Measurements from ENCODE around the gene VEGFB. TPM values are rescaled to one million over a fixed set of nuclear protein-coding genes. Genes with fewer than 3 reads are reported as not detected.

The VEGFB gene
- total RNA-seq, 2 experiments from 2014 or later, result 84.7 to 85.8 TPM

- no peak overlapping the region for H3K4me3 Mint-ChIP-seq
- no peaks in the 10 kb centered on the region for H3K27me3 Mint-ChIP-seq
- H3K4me1 Mint-ChIP-seq, result peaks cover 10% of the 10 kb centered on the region
- H3K27ac Mint-ChIP-seq, result no peak overlapping the region
- no peak for DNase-seq
- H3K36me3 Mint-ChIP-seq, result peaks cover 2% of the 10 kb centered on the region
- H3K9me3 Mint-ChIP-seq, result no peaks in the 10 kb centered on the region
Observed at GRCh38 chr11:64253481-64253880, 19.1 kb downstream of the VEGFB start.

- no peak overlapping the region for H3K27ac Mint-ChIP-seq
- H3K9me3 Mint-ChIP-seq, result no peaks in the 10 kb centered on the region
- peaks cover 10% of the 10 kb centered on the region for H3K4me1 Mint-ChIP-seq
- H3K4me3 Mint-ChIP-seq, result no peak overlapping the region
- peaks cover 3% of the 10 kb centered on the region for H3K36me3 Mint-ChIP-seq
- no peak for DNase-seq
- H3K27me3 Mint-ChIP-seq, result no peaks in the 10 kb centered on the region
Observed at GRCh38 chr11:64254326-64254725, 19.9 kb downstream of the VEGFB start.

GRCh38 chr11:64255135-64256128, 21.0 kb downstream of the VEGFB start:
- Mint-ChIP-seq H3K27ac (no peak overlapping the region), H3K4me3 (no peak overlapping the region), H3K9me3 (no peaks in the 10 kb centered on the region), H3K4me1 (peaks cover 18% of the 10 kb centered on the region), H3K27me3 (no peaks in the 10 kb centered on the region), H3K36me3 (peaks cover 9% of the 10 kb centered on the region)
- no peak for DNase-seq

- Mint-ChIP-seq H3K4me1 (peaks cover 16% of the 10 kb centered on the region), H3K27ac (no peak overlapping the region), H3K27me3 (no peaks in the 10 kb centered on the region), H3K9me3 (no peaks in the 10 kb centered on the region), H3K36me3 (peaks cover 9% of the 10 kb centered on the region), H3K4me3 (no peak overlapping the region)
- no peak for DNase-seq
Observed at GRCh38 chr11:64256300-64256699, 21.9 kb downstream of the VEGFB start.

- no peak overlapping the region for H3K27ac Mint-ChIP-seq
- H3K36me3 Mint-ChIP-seq, result peaks cover 9% of the 10 kb centered on the region
- peaks cover 9% of the 10 kb centered on the region for H3K4me1 Mint-ChIP-seq
- H3K4me3 Mint-ChIP-seq, result no peak overlapping the region
- DNase-seq, result no peak
- H3K9me3 Mint-ChIP-seq, result no peaks in the 10 kb centered on the region
- H3K27me3 Mint-ChIP-seq, result no peaks in the 10 kb centered on the region
Observed at GRCh38 chr11:64258356-64258755, 24.0 kb downstream of the VEGFB start.

- no peaks in the 10 kb centered on the region for H3K9me3 Mint-ChIP-seq
- no peak overlapping the region for H3K27ac Mint-ChIP-seq
Observed at GRCh38 chr11:64258946-64259532, 24.7 kb downstream of the VEGFB start.

GRCh38 chr11:64259533-64260067, 25.2 kb downstream of the VEGFB start:
- Mint-ChIP-seq H3K4me1 (peaks cover 9% of the 10 kb centered on the region), H3K4me3 (no peak overlapping the region), H3K9me3 (no peaks in the 10 kb centered on the region), H3K36me3 (peaks cover 9% of the 10 kb centered on the region), H3K27ac (no peak overlapping the region), H3K27me3 (no peaks in the 10 kb centered on the region)
- no peak for DNase-seq

More at GRCh38 chr11:64258946-64259532, 24.7 kb downstream of the VEGFB start:
- peaks cover 9% of the 10 kb centered on the region for H3K36me3 Mint-ChIP-seq
- peaks cover 9% of the 10 kb centered on the region for H3K4me1 Mint-ChIP-seq
- no peak overlapping the region for H3K4me3 Mint-ChIP-seq
- no peaks in the 10 kb centered on the region for H3K27me3 Mint-ChIP-seq
- DNase-seq, result no peak

GRCh38 chr11:64260147-64260708, 25.8 kb downstream of the VEGFB start:
- H3K27me3 Mint-ChIP-seq, result no peaks in the 10 kb centered on the region
- no peak for DNase-seq
- H3K4me3 Mint-ChIP-seq, result no peak overlapping the region
- no peaks in the 10 kb centered on the region for H3K9me3 Mint-ChIP-seq
- peaks cover 9% of the 10 kb centered on the region for H3K4me1 Mint-ChIP-seq
- no peak overlapping the region for H3K27ac Mint-ChIP-seq
- peaks cover 9% of the 10 kb centered on the region for H3K36me3 Mint-ChIP-seq

GRCh38 chr11:64261556-64262080, 27.2 kb downstream of the VEGFB start:
- peaks cover 9% of the 10 kb centered on the region for H3K4me1 Mint-ChIP-seq
- H3K9me3 Mint-ChIP-seq, result no peaks in the 10 kb centered on the region
- no peak overlapping the region for H3K4me3 Mint-ChIP-seq
- no peaks in the 10 kb centered on the region for H3K27me3 Mint-ChIP-seq
- H3K36me3 Mint-ChIP-seq, result peaks cover 11% of the 10 kb centered on the region
- DNase-seq, result no peak
- H3K27ac Mint-ChIP-seq, result peak overlapping the region; percentile 34

GRCh38 chr11:64262271-64263002, 28.1 kb downstream of the VEGFB start:
- Mint-ChIP-seq H3K27me3 (no peaks in the 10 kb centered on the region), H3K4me1 (peaks cover 9% of the 10 kb centered on the region), H3K4me3 (no peak overlapping the region), H3K9me3 (no peaks in the 10 kb centered on the region), H3K27ac (peak overlapping the region; percentile 34), H3K36me3 (peaks cover 11% of the 10 kb centered on the region)
- DNase-seq, result no peak

GRCh38 chr11:64263021-64263946, 28.9 kb downstream of the VEGFB start:
- Mint-ChIP-seq H3K36me3 (peaks cover 9% of the 10 kb centered on the region), H3K27ac (no peak overlapping the region), H3K4me1 (peaks cover 13% of the 10 kb centered on the region), H3K4me3 (no peak overlapping the region), H3K9me3 (no peaks in the 10 kb centered on the region), H3K27me3 (no peaks in the 10 kb centered on the region)
- DNase-seq, result no peak

- Mint-ChIP-seq H3K4me1 (peaks cover 16% of the 10 kb centered on the region), H3K9me3 (no peaks in the 10 kb centered on the region), H3K27ac (no peak overlapping the region), H3K27me3 (no peaks in the 10 kb centered on the region), H3K36me3 (peaks cover 12% of the 10 kb centered on the region), H3K4me3 (no peak overlapping the region)
- DNase-seq, result no peak
Observed at GRCh38 chr11:64263947-64264317, 29.5 kb downstream of the VEGFB start.

GRCh38 chr11:64264371-64264852, 30.0 kb downstream of the VEGFB start:
- H3K27ac Mint-ChIP-seq, result no peak overlapping the region
- no peaks in the 10 kb centered on the region for H3K9me3 Mint-ChIP-seq
- no peak for DNase-seq
- peaks cover 18% of the 10 kb centered on the region for H3K4me1 Mint-ChIP-seq
- H3K36me3 Mint-ChIP-seq, result peaks cover 12% of the 10 kb centered on the region
- H3K4me3 Mint-ChIP-seq, result no peak overlapping the region
- no peaks in the 10 kb centered on the region for H3K27me3 Mint-ChIP-seq
